Activated T-cell treated with anti-CD3 and anti-CD28 coated beads, Interleukin-2, amount 50 U/mL, for 72 hours (primary cell): Measurements from ENCODE around the gene FAHD1. TPM values are rescaled to one million over a fixed set of nuclear protein-coding genes. Genes with fewer than 3 reads are reported as not detected.
A peak's percentile ranks its signal among the peaks of the same experiment; 100 is the strongest.

Experiments used
- ATAC-seq, 2 donors: fragments of 150-1000 bp; cut with Tn5 transposase; replicated peaks in 1 of 2; 2 replicates each; pipeline ENCODE4 v1.10.0; 2021; ENCODE audit warnings: moderate library complexity in 2 of 2, mild to moderate bottlenecking in 1 of 2
- DNase-seq, 2 donors: peaks; one replicate each; pipeline ENCODE4 v3.0.0; 2021 to 2022; ENCODE audit warnings: mixed read lengths in 1 of 2
- H3K27ac Mint-ChIP-seq: one replicate; pipeline ENCODE4 v1.8.0; 2022; ENCODE audit warnings: mild to moderate bottlenecking, moderate library complexity, mixed read lengths
- H3K27me3 Mint-ChIP-seq: one replicate; pipeline ENCODE4 v1.8.0; 2022; ENCODE audit warnings: low read depth, mixed read lengths
- H3K36me3 Mint-ChIP-seq, 2 donors: one replicate each; pipeline ENCODE4 v1.8.0; 2022; ENCODE audit warnings: mixed read lengths in 2 of 2, mild to moderate bottlenecking in 1 of 2; ENCODE audit not compliant: insufficient read depth in 2 of 2
- H3K4me1 Mint-ChIP-seq: one replicate; pipeline ENCODE4 v1.8.0; 2022; ENCODE audit warnings: low read depth, mixed read lengths
- H3K4me3 Mint-ChIP-seq, 2 donors: one replicate each; pipeline ENCODE4 v1.8.0; 2022; ENCODE audit warnings: mild to moderate bottlenecking in 2 of 2, mixed read lengths in 2 of 2, moderate library complexity in 2 of 2
- H3K9me3 Mint-ChIP-seq, 2 donors: one replicate each; pipeline ENCODE4 v1.8.0; 2022; ENCODE audit warnings: mixed read lengths in 2 of 2
- total RNA-seq, 2 donors: library from RNA; stranded (reverse); gene quantifications; one replicate each; pipeline ENCODE4 v1.2.3, GENCODE V29; 2022

Gene FAHD1
- total RNA-seq, 2 donors from 2014 or later = 11.1 to 13.5 TPM

DNA sequence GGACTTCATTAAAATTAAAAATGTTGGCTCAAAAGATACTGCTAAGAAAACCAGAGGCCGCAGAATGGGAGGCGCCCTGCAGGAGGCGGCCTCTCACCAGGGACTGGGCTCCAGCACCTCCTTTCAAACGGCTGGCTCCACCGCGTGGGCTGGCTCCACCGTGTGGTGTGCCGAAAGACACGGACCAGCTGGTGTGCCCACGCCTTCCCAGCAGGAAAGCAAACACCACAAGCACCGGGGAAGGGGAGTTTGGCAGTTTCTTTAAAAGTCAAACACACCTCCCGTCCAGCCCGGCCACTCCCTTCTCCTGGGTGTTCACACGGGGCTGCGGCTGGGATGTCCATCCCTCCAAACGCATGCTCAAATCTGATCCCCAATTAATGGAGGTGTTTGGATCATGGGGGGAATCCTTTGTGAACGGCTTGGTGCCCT is 14.3 kb upstream of the FAHD1 start:
- H3K36me3 Mint-ChIP-seq = no peaks in the 10 kb centered on the region
- peak; percentile 68 to 85 for ATAC-seq
- H3K27ac Mint-ChIP-seq = no peak overlapping the region

DNA sequence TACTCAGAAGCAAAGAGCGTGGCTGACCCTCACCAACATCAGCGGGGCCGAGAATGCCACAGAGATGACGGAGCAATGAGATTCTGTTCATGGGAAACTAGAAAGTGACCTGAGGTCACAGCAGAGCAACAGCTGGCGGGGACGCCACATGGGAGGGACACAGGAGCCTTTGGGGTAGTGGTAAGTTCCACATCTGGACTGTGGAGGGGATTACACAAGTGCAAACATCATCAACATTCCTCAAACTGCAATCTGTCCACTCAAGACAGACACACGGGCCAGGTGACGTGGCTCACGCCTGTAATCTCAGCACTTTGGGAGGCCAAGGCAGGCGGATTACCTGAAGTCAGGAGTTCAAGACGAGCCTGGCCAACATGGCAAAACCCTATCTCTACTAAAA is 11.5 kb upstream of the FAHD1 start:
- Mint-ChIP-seq H3K27me3 (no peaks in the 10 kb centered on the region), H3K4me1 (peaks cover 5% of the 10 kb centered on the region), H3K27ac (no peak overlapping the region), H3K9me3 (no peaks in the 10 kb centered on the region), H3K4me3 (no peak overlapping the region), H3K36me3 (no peaks in the 10 kb centered on the region)
- DNase-seq (no peak), ATAC-seq (no peak)

More for the DNA sequence above, 14.3 kb upstream of the FAHD1 start:
- Mint-ChIP-seq H3K9me3 (no peaks in the 10 kb centered on the region), H3K27me3 (no peaks in the 10 kb centered on the region), H3K4me1 (peaks cover 5% of the 10 kb centered on the region), H3K4me3 (no peak overlapping the region)
- peak; percentile 53 to 59 for DNase-seq

DNA sequence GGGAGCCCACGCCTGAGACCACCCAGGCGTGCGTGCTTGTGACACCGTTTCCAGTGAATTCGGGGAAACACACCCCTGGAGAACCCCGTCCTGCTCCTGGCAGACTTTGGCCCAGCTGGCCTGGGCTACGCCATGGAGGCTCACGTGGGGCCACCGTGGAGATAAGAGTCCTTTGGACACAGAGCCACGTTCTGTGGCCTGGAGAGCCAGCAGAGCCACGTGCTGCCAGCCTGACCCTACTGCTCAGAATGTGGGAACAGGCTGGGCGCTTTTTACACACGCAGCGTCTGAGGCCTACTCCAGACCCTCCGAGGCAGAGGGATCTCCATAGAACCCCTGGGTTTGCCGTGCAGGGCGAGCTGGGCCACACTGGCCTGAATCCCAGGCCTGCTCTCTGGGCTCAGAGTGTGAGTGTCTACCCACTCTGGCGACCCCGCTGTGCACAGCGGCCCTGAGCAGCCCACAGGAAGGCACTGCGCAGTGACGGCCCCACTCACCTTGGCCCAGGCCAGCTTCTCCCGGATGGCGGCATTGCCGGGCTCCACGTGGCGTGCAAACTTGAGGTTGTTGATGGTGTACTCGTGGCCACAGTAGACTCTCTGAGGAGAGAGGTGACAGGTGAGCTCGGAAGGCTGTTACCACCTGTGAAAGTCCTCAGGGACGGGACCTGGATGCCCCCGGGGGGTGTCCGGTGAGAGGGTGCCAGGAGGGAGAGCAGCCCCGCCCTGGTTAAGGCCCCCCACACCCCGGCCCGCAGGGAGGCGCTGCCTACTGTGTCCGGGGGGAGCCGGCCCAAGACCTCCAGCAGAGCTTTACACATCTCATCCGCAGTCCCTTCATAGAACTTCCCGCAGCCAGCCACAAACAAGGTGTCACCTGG is 10.4 kb upstream of the FAHD1 start:
- no peak for ATAC-seq
- Mint-ChIP-seq H3K4me3 (no peak overlapping the region), H3K36me3 (no peaks in the 10 kb centered on the region), H3K27ac (no peak overlapping the region), H3K4me1 (peaks cover 5% of the 10 kb centered on the region), H3K27me3 (no peaks in the 10 kb centered on the region), H3K9me3 (no peaks in the 10 kb centered on the region)
- no peak for DNase-seq

DNA sequence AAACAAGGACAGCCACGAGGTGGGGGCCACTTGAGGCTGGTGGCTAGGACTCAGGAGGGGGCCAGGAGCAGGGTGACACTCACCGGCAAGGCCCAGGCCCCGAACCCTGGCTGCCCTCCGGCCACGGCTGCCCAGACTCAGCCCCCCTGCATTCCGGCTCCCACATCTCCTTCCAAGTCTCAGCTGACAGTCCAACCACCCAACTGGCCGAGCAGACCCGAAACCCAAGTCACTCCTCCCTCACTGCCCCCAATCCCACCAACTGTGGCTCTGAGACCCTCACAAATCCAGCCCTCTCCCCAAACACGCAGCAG is 9.8 kb upstream of the FAHD1 start:
- Mint-ChIP-seq H3K27ac (no peak overlapping the region), H3K36me3 (no peaks in the 10 kb centered on the region), H3K4me1 (peaks cover 4% of the 10 kb centered on the region), H3K4me3 (no peak overlapping the region), H3K27me3 (no peaks in the 10 kb centered on the region), H3K9me3 (no peaks in the 10 kb centered on the region)
- ATAC-seq = no peak
- DNase-seq = no peak

DNA sequence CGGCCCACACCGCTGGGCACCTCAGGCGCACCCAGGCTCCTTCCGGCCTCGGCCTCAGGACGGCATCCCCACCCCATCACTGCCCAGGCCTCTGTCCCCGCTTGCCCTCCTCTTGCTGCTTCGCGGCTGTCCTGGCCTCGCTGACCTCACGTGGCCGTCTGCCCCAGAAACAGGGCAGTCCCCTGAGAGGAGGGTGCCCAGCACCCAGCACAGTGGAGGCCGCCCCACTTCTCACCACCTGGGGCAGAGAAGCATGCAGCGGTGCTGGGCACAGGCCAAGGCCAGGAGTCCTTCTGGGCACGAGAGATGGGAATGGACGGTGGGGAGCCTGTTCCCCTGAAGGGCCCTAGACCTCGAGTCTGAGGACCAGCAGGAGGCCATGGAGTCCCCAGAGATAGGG is 9.3 kb upstream of the FAHD1 start:
- no peak for ATAC-seq
- no peaks in the 10 kb centered on the region for H3K36me3 Mint-ChIP-seq
- H3K4me3 Mint-ChIP-seq = no peak overlapping the region
- no peaks in the 10 kb centered on the region for H3K27me3 Mint-ChIP-seq
- no peaks in the 10 kb centered on the region for H3K9me3 Mint-ChIP-seq
- DNase-seq = no peak
- no peak overlapping the region for H3K27ac Mint-ChIP-seq
- no peaks in the 10 kb centered on the region for H3K4me1 Mint-ChIP-seq

DNA sequence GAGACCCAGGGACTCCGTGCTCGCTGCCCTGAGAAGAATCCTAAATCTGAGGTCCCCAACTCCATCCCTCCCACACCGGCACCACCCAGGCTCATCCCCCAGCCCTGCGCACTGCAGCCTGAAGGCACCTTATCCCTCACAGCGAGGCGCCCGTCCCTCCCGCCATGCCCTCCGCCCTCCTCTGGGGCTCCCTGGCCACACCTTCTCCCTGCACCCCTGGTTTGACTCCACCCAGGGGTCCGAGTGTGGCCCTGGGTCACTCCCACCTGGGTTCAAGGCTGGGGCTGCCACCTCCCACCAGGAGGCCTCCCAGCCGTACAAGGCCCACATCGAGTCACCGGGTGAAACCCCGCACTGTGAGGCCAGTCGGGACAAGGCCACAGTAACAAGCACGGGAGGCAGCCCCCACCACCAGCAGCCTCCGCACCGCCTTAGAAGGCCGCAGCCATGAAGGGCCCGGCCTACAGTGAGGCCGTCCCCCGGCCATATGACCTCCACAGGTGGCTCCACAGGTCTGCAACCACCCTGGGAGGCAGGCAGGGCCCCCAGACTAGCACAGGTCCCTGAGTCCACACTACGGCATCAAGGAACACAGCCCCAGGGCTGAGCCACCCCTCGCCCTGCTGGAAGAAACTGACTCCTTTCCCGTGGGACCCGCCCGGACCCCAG is 8.7 kb upstream of the FAHD1 start:
- Mint-ChIP-seq H3K9me3 (no peaks in the 10 kb centered on the region), H3K27ac (no peak overlapping the region), H3K4me3 (no peak overlapping the region), H3K4me1 (no peaks in the 10 kb centered on the region), H3K36me3 (no peaks in the 10 kb centered on the region), H3K27me3 (no peaks in the 10 kb centered on the region)
- DNase-seq = no peak
- ATAC-seq = no peak

DNA sequence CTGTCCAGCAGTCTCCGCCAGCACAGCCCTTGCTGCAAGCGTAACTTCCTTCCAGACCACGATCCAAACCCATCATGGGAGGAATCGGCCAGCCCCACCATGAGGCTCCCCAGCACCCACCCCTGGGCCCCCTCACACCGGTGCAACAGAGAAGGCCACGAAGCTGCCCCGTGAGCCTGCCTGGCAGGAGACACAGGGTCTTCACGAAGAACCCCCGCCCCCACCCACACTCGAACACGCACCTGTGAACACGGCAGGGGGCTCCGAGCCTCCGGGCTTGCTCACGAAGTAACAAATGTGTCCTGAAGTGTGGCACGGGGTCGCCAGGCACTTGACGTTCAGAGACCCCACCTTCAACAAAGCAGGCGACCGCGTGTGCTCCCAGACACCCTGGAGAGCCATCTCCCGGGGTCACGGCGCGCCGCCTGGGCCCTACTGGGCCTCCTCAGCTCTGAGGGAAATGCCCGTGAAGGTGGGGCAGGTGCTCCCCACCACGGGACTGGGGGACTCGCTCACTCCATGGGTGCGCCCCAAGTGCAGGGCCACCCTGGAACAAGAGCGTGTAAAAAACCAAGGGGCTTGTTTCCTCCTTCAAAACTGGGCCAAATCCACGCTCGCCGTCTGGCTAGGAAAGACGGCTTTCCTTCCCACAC is 8.0 kb upstream of the FAHD1 start:
- no peak for ATAC-seq

DNA sequence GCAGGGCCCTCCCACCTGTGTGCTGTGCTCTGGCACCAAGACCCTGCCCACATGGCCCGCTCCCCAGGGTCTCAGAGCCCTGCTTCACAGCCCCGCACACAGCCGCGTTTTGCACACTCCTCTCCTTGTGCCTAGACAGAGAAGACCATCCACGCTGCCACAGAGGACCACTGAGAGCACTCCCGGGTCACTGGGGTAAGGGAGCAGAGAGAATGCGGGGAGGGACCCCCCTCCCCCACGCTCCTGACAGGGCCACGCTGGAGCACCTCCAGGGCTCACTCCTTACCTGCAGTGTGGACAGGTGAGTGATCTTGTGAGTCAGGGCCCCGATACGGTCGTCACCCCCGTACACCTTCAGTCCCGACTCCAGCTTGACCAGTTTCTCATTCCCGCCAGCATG is 7.4 kb upstream of the FAHD1 start:
- no peaks in the 10 kb centered on the region for H3K9me3 Mint-ChIP-seq
- H3K27me3 Mint-ChIP-seq = no peaks in the 10 kb centered on the region
- no peak for DNase-seq
- no peak for ATAC-seq
- no peak overlapping the region for H3K27ac Mint-ChIP-seq
- H3K36me3 Mint-ChIP-seq = no peaks in the 10 kb centered on the region
- peaks cover 4% of the 10 kb centered on the region for H3K4me1 Mint-ChIP-seq
- H3K4me3 Mint-ChIP-seq = no peak overlapping the region

More for the DNA sequence above, 8.0 kb upstream of the FAHD1 start:
- Mint-ChIP-seq H3K27me3 (no peaks in the 10 kb centered on the region), H3K4me3 (no peak overlapping the region), H3K36me3 (no peaks in the 10 kb centered on the region), H3K4me1 (no peaks in the 10 kb centered on the region), H3K27ac (no peak overlapping the region), H3K9me3 (no peaks in the 10 kb centered on the region)
- DNase-seq = no peak

DNA sequence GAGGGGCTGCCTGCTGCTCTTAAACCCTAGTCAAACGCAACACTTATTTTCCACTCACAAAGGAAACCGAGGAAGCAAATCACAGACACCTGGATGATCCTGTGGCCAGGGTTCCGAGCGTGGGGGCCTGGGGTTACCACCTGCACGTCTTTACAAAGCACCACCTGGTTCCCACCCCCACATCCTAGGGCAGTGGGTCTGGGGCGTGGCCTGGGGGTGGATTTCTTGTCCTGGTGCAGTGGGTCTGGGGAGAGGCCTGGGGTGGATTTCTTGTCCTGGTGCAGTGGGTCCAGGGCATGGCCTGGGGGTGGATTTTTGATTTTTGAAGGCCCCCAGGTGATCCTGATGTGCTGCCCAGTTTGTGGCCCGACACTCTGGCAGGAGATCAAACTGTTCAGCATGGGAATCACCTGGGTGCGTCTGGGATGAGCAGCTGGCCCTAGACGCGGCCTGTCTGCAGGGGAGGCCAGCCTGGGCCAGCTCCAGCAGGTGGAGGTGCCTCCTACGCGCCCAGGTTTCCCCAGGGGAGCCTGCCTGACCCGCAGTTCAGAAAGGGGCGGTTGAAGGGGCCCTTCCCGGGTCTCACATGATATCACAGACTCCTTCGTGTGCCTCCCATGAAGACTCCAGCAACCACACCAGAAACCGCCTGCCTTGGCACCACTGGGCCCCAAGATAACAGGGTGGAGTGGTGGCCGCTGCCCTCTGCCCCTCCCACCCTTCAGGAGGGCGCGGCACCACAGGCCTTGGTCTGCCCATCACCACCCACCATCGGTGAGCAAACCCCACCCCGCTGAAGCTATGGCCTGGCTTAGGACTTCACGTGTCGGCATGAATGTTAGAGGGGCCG is 6.7 kb upstream of the FAHD1 start:
- H3K36me3 Mint-ChIP-seq = no peaks in the 10 kb centered on the region
- peaks cover 8% of the 10 kb centered on the region for H3K4me1 Mint-ChIP-seq
- DNase-seq = no peak
- no peaks in the 10 kb centered on the region for H3K27me3 Mint-ChIP-seq
- H3K9me3 Mint-ChIP-seq = no peaks in the 10 kb centered on the region
- ATAC-seq = no peak
- no peak overlapping the region for H3K27ac Mint-ChIP-seq
- H3K4me3 Mint-ChIP-seq = no peak overlapping the region

DNA sequence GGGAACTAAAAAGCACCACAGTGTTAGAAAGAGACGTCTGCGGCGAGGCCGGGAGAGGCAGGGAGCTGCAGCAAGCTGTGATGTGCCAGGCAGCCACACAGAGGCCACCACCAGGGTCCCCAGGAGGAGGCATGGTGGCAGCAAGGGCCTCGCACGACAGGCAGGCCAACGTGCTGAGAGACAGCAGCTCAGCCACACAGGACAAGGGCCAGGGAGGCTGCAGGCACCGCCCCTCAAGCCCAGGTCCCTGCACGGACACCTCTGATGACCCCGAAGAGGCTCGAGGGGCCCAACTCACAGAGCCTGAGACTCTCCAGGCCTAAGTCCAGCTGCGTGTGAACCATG is 6.1 kb upstream of the FAHD1 start:
- no peak for ATAC-seq
- Mint-ChIP-seq H3K36me3 (no peaks in the 10 kb centered on the region), H3K27me3 (no peaks in the 10 kb centered on the region), H3K27ac (no peak overlapping the region), H3K4me3 (no peak overlapping the region), H3K9me3 (no peaks in the 10 kb centered on the region), H3K4me1 (peaks cover 8% of the 10 kb centered on the region)
- DNase-seq = no peak

DNA sequence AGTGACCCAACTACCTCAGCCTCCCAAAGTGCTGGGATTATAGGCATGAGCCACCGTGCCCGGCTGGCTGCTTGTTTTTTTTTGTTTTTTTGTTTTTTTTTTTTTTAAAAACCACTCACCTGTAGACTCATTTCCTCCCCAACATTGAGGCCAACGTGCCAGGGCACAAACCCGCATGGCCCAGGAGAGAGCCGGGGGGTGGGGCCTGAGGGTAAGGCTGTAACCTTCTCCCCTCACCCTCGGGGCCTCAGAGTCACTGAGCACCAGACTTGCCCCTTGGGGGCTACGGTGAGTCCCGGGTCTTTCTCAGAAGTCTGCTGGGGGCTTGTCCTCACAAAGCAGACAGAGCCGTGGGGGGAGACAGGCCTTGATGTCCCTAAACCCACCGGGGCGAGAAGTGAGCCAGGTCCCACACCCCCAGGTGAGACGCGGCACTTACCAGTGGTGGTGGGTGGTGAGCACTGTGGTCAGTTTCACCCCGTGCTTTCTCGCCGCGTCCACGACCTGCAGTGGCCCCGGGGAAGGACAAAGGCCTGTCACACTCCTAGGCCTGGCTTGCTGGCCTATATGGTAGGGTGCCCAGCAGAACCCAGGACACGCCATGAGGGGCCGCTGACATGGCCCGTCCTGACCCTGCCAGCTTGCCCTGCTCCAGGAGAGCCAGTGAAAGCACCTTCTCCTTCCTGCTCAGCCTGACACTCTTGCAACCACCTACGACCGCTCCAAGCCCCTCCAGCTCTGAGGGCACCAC is 5.0 kb upstream of the FAHD1 start:
- DNase-seq = no peak
- ATAC-seq = no peak
- Mint-ChIP-seq H3K27ac (no peak overlapping the region), H3K27me3 (no peaks in the 10 kb centered on the region), H3K36me3 (peaks cover 0 to 2% of the 10 kb centered on the region in 2 donors), H3K4me1 (peaks cover 8% of the 10 kb centered on the region), H3K9me3 (no peaks in the 10 kb centered on the region), H3K4me3 (no peak overlapping the region)

DNA sequence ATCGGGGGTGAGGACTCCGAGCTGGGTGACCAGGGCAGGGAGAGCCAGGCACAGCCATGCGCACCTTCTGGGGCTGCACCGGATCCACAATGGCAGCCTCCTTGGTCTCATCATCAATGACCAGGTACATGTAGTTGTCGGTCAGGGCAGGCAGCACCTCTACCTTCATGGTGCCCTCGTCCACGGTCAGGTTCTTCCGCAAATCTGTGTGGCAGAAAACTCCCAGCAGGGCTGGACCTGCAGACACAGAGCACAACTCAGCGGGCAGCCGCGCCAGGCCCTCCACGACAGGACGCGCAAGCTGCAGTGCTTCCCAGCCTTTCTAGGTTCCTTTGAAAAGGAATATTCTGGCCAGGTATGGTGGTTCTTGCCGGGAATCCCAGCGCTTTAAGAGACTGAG is 4.2 kb upstream of the FAHD1 start:
- H3K9me3 Mint-ChIP-seq = no peaks in the 10 kb centered on the region
- ATAC-seq (no peak), DNase-seq (no peak)
- no peaks in the 10 kb centered on the region for H3K27me3 Mint-ChIP-seq
- H3K4me1 Mint-ChIP-seq = peaks cover 14% of the 10 kb centered on the region
- peaks cover 0 to 2% of the 10 kb centered on the region in 2 donors for H3K36me3 Mint-ChIP-seq
- no peak overlapping the region for H3K4me3 Mint-ChIP-seq
- H3K27ac Mint-ChIP-seq = no peak overlapping the region
